MG63 (cell line): ENCODE results near the gene LINS1. TPM values are rescaled to one million over a fixed set of nuclear protein-coding genes. Genes with fewer than 3 reads are reported as not detected.
A peak's percentile ranks its signal among the peaks of the same experiment; 100 is the strongest.
"Not testable (repeated sequence)": the region's sequence is repeated elsewhere in the genome, so short reads cannot be mapped to it uniquely, and the experiment has no call there.

Experiments used
- DNase-seq: peaks from one replicate; pipeline ENCODE4 v3.0.0-alpha.2; 2020
- H3K27me3 ChIP-seq: fragments of 250-450 bp; sonication (Bioruptor Pico); 2 replicates; pipeline ENCODE4 v1.5.1; 2020; ENCODE audit warnings: mild to moderate bottlenecking, moderate library complexity
- H3K36me3 ChIP-seq: fragments of 250-450 bp; sonication (Bioruptor Pico); 2 replicates; pipeline ENCODE4 v1.5.1; 2020; ENCODE audit warnings: mild to moderate bottlenecking, moderate library complexity
- H3K4me3 ChIP-seq: fragments of 250-450 bp; sonication (Bioruptor Pico); 2 replicates; pipeline ENCODE4 v1.5.1; 2020; ENCODE audit warnings: mild to moderate bottlenecking, moderate library complexity
- H3K9me3 ChIP-seq: fragments of 250-450 bp; sonication (Bioruptor Pico); 2 replicates; pipeline ENCODE4 v1.5.1; 2020; ENCODE audit warnings: mild to moderate bottlenecking, moderate library complexity
- total RNA-seq: library from RNA; depleted of rRNA; stranded (reverse); fragments of >200 nt; shearing (Covaris generic); gene quantifications from 2 replicates; pipeline ENCODE4 v1.2.3, GENCODE V29; 2014; ENCODE audit warnings: low replicate concordance

Gene LINS1
- total RNA-seq, 1 experiment from 2014 or later, result 8.0 TPM

GRCh38 chr15:100615801-100616200, 13.8 kb upstream of the LINS1 start:
- DNase-seq, result no peak
- H3K27me3 ChIP-seq, result no peaks in the 10 kb centered on the region
- H3K4me3 ChIP-seq, result no peak overlapping the region
- peaks cover 53% of the 10 kb centered on the region for H3K36me3 ChIP-seq
- no peaks in the 10 kb centered on the region for H3K9me3 ChIP-seq

DNA sequence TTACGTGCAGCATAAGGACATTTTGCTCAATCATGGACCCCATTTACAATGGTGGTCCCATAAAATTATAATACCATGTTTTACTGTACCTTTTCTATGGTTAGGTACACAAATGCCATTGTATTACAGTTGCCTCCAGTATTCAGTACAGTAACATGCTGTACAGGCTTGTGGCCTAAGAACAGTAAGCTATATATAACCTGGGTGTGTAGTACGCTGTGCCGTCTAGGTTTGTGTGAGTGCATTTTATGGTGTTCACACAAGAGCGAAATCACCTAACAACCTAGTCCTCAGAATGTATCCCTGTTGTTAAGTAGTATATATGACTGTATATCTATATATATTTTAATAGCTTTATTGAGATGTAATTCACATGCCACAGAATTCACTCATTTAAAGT, 12.9 kb upstream of the LINS1 start:
- Histone ChIP-seq H3K27me3 (no peaks in the 10 kb centered on the region), H3K9me3 (no peaks in the 10 kb centered on the region), H3K36me3 (peaks cover 50% of the 10 kb centered on the region), H3K4me3 (no peak overlapping the region)
- DNase-seq, result no peak

DNA sequence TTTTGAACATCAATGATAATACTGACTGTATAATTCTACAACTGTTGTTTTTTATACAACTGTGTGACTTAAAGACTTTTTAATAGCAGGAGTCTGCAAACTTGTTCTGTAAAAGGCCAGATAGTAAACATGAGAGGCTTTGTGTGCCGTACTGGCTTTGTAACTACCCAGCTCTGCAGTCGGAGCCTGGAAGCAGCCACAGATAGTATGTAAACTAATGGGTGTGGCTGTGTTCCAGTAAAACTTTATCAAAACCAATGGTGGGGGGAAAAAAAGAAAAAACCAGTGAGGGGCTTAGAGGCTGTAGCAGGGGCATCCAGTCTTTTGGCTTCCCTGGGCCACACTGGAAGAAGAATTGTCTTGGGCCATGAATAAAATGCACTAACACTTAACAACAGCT, 12.4 kb upstream of the LINS1 start:
- DNase-seq, result no peak
- no peak overlapping the region for H3K4me3 ChIP-seq
- no peaks in the 10 kb centered on the region for H3K27me3 ChIP-seq
- peaks cover 49% of the 10 kb centered on the region for H3K36me3 ChIP-seq
- H3K9me3 ChIP-seq, result no peaks in the 10 kb centered on the region

DNA sequence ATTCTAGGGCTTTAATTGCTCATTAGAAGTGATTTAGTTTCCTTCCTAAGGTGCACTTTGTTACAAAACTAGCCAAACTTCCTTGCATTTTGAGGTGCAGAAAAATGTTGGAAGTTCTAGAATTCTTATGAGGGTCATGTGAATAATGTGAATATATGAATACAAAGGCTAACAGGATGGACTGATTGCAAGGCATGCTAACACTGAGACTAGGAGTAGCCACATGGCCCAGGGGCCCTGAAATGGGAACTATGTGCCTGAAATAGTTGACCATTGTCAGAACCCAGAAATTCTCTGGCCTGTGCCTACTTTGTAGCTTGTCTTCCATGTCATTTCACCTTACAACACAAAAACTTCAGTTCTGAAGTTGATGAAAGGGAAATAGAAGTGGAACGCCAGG, 11.2 kb upstream of the LINS1 start:
- Histone ChIP-seq H3K4me3 (no peak overlapping the region), H3K27me3 (no peaks in the 10 kb centered on the region), H3K9me3 (no peaks in the 10 kb centered on the region), H3K36me3 (peaks cover 56% of the 10 kb centered on the region)
- no peak for DNase-seq

DNA sequence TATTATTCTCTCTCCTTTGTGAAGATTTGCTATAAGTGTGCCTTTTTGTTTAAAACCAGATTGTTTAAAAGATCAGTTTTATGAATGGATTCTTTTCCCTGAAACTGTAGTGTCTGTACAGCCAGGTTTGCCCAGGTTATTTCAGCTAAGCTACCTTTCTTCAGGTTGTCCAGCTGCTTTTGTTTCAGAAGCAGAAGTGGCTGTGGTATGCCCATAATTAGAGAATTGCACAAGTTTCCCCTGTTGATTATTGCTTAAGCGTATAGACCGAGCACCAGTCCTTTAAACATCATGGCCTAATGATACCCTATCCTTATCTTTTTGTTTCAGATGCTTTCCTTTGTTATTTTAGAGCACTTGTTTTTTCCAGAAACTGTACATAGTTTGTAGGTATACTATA, 10.6 kb upstream of the LINS1 start:
- Histone ChIP-seq H3K4me3 (no peak overlapping the region), H3K27me3 (no peaks in the 10 kb centered on the region), H3K36me3 (peaks cover 56% of the 10 kb centered on the region), H3K9me3 (no peaks in the 10 kb centered on the region)
- no peak for DNase-seq

- peak; percentile 10 for DNase-seq
- Histone ChIP-seq H3K36me3 (peaks cover 31% of the 10 kb centered on the region), H3K4me3 (peak overlapping the region; percentile 80), H3K27me3 (no peaks in the 10 kb centered on the region), H3K9me3 (no peaks in the 10 kb centered on the region)
These were observed 924 bp upstream of the LINS1 start for GRCh38 chr15:100602823-100603393.

DNA sequence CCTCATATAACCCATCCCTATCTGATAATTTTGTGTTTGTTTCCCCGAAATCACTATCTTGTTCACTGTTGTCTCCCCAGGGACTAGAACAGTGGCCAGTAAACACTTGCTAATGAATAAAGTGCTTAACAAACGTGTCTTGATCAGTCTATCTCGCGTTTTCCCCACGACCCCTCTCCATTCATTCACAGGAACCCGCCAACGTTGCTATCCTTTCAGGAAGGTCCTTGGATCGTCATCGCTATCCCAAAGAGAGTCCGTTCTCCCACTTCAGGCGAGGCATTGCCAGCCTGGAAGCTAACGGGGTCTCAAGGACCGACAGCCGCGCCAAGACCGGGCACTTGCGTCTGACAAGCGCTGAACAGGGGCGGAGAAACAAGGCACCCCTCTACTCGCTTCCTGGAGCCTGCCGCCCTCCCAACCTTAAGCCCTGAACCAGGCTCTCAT, 344 bp downstream of the LINS1 start:
- DNase-seq, result no peak
- no peaks in the 10 kb centered on the region for H3K27me3 ChIP-seq
- H3K4me3 ChIP-seq, result peak overlapping the region; percentile 80
- H3K36me3 ChIP-seq, result peaks cover 25% of the 10 kb centered on the region
- H3K9me3 ChIP-seq, result no peaks in the 10 kb centered on the region

DNA sequence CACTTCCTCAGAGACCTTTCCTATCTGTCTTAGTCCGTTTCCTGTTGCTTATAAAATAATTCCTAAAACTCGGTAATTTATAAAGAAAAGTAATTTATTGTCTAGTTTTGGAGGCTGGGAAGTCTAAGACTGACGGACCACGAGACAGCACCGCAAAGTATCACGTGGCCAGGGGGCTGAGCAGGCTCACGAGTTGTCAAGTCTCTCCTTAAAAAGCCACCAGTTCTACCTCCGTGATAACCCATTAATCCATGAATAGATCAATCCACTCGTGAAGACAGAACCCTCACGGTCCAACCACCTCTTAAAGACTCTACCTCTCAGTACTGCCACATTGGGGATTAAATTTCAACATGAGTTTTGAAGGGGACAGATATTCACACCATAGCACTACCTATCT, 821 bp downstream of the LINS1 start:
- Histone ChIP-seq H3K27me3 (no peaks in the 10 kb centered on the region), H3K9me3 (no peaks in the 10 kb centered on the region), H3K4me3 (peak overlapping the region; percentile 80), H3K36me3 (peaks cover 24% of the 10 kb centered on the region)
- peak; percentile 9 for DNase-seq

DNA sequence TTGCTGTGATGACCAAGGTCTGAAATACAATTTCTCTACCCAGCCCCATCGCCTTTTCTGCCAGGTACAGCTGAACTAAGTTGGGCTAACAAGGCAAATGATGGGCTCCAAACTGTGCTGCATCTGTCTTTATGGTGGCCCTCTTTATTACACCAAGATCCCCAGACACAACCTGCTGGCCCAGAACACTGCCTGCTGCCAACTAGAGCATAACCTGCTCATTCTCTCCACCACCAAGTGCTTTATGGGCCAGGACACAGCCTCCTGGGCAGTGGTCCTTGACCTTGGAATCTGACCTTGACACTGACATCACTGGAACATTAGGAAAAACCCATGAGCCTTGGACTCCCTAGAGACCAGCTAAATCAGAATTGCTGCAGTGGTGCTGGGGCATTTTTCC, 3.3 kb downstream of the LINS1 start:
- Histone ChIP-seq H3K4me3 (no peak overlapping the region), H3K36me3 (peaks cover 2% of the 10 kb centered on the region; the same call in 1 of the 2 replicates), H3K27me3 (no peaks in the 10 kb centered on the region), H3K9me3 (no peaks in the 10 kb centered on the region)
- no peak for DNase-seq

DNA sequence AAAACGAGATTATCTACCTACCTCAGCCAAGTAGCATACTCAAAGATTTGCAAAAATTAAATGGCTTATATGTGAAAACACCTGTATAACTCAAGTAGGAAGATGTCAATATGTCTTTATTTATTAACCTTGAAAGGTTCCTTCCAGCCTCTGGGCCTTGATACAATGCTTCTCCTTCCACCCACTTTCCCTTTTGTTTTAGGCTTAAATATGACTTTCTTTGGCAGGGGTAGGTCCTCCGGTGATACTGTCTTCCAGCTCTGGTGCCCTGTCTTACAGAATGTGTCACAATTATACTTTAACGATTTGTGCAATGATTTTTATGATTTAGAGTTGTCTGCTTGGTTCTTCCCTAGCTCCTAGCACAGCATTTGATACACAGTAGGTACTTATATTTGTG, 4.1 kb downstream of the LINS1 start:
- no peaks in the 10 kb centered on the region for H3K36me3 ChIP-seq
- DNase-seq, result no peak
- H3K27me3 ChIP-seq, result no peaks in the 10 kb centered on the region
- H3K4me3 ChIP-seq, result no peak overlapping the region
- no peaks in the 10 kb centered on the region for H3K9me3 ChIP-seq

GRCh38 chr15:100596792-100597191, 5.2 kb downstream of the LINS1 start:
- Histone ChIP-seq H3K4me3 (no peak overlapping the region), H3K9me3 (no peaks in the 10 kb centered on the region), H3K36me3 (no peaks in the 10 kb centered on the region), H3K27me3 (no peaks in the 10 kb centered on the region)
- DNase-seq, result no peak

DNA sequence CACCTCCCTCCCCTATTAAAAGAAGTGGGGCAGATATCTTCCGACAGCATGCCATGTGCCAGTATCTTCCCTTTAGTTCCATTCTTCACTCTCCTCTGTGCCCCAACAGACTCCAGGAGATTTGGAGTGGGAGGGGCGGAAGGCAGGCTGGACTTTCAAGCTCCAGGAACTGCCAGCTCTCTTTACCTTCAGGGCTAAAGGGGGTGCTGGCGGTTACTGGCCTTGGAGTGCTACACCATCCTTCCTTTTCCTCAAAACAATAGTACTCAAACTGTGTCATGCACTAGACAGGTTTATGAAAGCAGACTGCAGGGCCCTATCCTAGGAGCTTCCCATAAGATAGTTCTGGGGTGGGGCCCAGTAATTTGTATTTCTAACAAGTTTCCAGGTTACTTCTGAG, 6.0 kb downstream of the LINS1 start:
- Histone ChIP-seq H3K4me3 (no peak overlapping the region), H3K9me3 (peaks cover 5% of the 10 kb centered on the region), H3K36me3 (no peaks in the 10 kb centered on the region), H3K27me3 (no peaks in the 10 kb centered on the region)
- DNase-seq, result no peak

GRCh38 chr15:100593431-100593830, 8.6 kb downstream of the LINS1 start:
- Histone ChIP-seq H3K9me3 (peaks cover 21% of the 10 kb centered on the region), H3K27me3 (no peaks in the 10 kb centered on the region), H3K4me3 (no peak overlapping the region), H3K36me3 (peaks cover 1% of the 10 kb centered on the region; the same call in 1 of the 2 replicates)
- no peak for DNase-seq

GRCh38 chr15:100592898-100593297, 9.1 kb downstream of the LINS1 start:
- Histone ChIP-seq H3K4me3 (no peak overlapping the region), H3K36me3 (peaks cover 6% of the 10 kb centered on the region; the same call in 1 of the 2 replicates), H3K9me3 (peaks cover 26% of the 10 kb centered on the region), H3K27me3 (no peaks in the 10 kb centered on the region)
- peak; percentile 9 for DNase-seq

DNA sequence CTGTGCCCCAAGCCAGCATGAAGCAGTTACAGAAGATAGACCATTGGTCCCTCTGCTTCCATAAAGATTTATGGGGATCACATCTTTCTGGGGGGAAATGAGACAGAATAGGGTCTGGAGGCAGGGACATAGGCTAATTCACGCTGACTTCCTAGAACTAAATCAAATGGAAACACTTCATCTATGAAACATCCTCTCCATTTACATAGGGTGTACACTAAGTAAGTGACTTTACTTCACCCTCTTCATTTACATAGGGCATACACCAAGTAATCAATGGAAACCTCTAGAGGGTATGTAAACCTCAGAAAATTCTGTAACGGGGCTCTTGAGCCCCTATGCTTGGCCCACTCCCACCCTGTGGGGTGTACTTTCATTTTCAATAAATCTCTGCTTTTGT, 10.1 kb downstream of the LINS1 start:
- no peak for DNase-seq
- peaks cover 6% of the 10 kb centered on the region; the same call in 1 of the 2 replicates for H3K36me3 ChIP-seq

GRCh38 chr15:100591163-100591562, 10.8 kb downstream of the LINS1 start:
- DNase-seq, result not testable (repeated sequence)
- H3K9me3 ChIP-seq, result peaks cover 32% of the 10 kb centered on the region

More for the DNA sequence above, 10.1 kb downstream of the LINS1 start:
- Histone ChIP-seq H3K27me3 (no peaks in the 10 kb centered on the region), H3K4me3 (no peak overlapping the region), H3K9me3 (peaks cover 32% of the 10 kb centered on the region)

DNA sequence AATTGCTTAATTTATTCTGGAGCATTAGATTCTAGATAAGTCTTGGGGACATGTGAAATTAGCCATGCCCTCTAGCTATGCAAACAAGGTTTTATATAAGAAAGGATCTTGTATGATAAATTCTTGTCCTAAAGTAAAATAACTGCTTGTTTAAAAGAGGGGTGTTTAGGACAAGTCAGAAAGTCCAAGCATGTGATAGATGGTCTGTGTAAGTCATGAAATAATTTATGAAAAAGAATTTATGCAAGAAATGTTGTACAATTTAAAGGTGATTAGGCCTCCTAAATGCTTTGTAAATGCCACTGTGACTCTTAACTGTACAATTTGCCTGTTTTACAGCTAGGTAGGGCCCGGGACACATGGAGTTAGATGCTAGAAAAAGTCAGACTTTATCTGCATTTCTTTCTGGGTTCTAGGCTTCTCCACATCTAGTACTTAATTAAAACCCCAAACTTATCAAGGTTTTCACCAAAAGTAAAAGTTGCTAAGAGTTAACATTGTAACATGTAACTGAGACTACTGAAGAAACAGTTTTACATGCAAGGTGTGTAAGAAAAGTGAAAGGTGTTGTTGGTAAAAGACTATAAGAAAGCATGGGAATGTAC, 13.2 kb downstream of the LINS1 start:
- peaks cover 12% of the 10 kb centered on the region for H3K36me3 ChIP-seq
- DNase-seq, result no peak
- H3K4me3 ChIP-seq, result no peak overlapping the region

More at GRCh38 chr15:100591163-100591562, 10.8 kb downstream of the LINS1 start:
- not testable (repeated sequence) for H3K36me3 ChIP-seq, H3K27me3 ChIP-seq, H3K4me3 ChIP-seq

DNA sequence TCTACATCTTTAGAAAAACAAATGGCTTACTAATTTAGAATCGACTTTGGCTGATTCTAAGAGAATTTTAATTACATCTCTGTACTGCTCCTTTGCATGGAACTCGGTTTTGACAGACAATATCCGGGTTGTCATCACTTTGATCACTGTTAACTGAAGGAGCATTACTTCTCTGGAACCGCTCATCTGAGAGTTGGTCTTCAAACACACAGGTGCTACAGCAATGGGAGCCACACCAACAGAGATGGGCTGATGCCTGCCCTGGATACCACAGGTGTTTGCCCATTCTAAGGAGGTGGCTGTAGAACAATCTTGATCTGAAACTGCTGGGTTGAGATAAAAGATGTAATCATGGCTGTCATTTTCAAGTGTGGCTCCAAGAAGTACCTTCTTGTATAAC, 21.6 kb downstream of the LINS1 start:
- DNase-seq, result no peak
- Histone ChIP-seq H3K27me3 (no peaks in the 10 kb centered on the region), H3K36me3 (peaks cover 13% of the 10 kb centered on the region), H3K4me3 (no peak overlapping the region), H3K9me3 (no peaks in the 10 kb centered on the region)

More for the DNA sequence above, 13.2 kb downstream of the LINS1 start:
- Histone ChIP-seq H3K9me3 (peaks cover 32% of the 10 kb centered on the region), H3K27me3 (no peaks in the 10 kb centered on the region)
